T-helper 1 cell (primary cell): Measurements from ENCODE around the gene KCNJ1.

ENCODE experiments used
- DNase-seq, 5 donors: peaks; one replicate each; pipeline ENCODE4 v3.0.0-alpha.2; 2012 to 2020

The KCNJ1 gene

GRCh38 chr11:128819198-128819597 lies 47.9 kb downstream of the KCNJ1 start:
- DNase-seq = no peak

GRCh38 chr11:128814856-128815705 lies 52.0 kb downstream of the KCNJ1 start:
- no peak for DNase-seq

DNA sequence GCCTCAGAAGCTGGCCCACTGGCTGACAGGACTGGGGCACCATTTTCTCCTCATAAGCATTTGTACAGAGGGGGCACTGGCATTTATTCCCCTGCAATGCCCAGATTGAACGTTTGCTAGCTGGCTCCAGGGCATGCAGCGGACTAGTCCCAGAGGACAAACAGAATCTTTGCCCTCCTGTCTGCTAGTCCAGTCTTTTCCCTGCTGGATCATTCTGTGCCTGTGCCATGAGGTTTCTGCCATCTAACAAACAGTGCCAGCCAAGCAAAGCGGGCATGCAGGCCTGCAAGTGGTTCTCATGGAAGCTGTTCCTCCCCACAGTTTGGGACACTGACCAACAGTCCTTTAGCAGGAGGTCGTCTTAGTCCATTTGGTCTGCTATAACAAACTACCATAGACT lies 53.4 kb downstream of the KCNJ1 start:
- no peak for DNase-seq

DNA sequence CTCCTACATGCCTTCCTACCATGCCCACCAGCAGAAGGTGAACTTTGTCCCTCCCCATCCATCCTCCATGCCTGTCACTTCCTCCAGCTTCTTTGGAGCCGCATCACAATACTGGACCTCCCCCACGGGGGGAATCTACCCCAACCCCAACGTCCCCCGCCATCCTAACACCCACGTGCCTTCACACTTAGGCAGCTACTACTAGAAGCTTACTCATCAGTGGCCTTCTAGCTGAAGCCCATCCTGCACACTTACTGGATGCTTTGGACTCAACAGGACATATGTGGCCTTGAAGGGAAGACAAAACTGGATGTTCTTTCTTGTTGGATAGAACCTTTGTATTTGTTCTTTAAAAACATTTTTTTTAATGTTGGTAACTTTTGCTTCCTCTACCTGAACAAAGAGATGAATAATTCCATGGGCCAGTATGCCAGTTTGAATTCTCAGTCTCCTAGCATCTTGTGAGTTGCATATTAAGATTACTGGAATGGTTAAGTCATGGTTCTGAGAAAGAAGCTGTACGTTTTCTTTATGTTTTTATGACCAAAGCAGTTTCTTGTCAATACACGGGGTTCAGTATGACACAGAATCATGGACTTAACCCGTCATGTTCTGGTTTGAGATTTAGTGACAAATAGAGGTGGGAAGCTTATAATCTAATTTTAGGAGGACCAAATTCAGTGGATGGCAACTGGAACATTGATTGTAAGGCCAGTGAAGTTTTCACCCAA lies 56.1 kb downstream of the KCNJ1 start:
- DNase-seq = no peak

GRCh38 chr11:128809128-128809527 lies 58.0 kb downstream of the KCNJ1 start:
- DNase-seq = no peak

DNA sequence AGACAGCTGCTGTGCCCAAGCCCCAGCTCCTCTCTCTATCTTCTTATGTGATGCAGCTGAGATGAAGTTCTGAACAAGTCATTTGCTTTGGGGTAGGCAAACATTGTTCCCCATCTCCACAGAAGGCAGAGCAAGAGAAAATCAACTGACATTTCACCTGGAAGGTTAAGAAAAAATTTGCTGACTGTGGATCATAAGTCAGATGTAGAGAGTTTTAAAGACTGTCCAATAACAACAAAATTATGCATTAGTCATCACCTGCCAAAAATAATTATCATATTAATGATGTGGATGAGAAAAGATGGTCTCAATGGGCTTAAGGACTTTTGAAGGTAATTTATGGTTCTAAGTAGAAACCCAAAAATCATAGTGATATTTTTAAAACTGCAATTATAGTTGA lies 59.2 kb downstream of the KCNJ1 start:
- no peak for DNase-seq

DNA sequence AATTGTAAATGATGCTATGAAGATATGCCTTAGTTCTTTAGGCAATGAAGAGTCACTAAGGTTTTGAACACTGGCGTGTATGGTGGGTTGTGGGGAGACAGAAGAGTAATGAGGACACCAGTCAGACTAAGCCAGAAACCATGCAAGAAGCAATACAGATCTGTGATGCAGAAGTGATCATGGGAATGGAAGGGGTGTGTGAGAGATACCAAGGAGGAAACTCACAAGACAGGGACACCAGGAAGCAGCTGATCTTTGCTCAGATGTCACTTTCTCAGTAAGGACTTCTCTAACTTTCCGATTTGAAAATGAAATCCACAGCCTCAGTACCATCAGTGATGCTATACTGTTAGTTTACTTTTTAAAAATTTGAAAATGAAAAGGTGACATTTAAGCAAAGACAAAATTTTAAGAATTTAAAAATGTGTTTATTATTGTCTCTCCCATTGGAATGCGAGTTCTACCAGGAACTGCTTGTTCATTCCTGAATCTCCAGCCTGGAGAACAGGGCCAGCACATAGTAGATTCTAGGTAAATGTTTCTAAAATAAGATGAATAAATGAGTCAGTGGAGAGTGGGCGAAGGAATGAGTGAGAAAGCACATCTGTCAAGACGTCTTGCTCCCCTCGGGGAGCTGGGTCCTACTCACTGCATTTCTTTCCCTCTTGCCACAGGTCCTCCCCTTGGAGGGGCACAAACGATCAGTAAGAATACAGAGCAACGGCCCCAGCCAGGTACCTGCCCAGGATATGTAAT lies 60.4 kb downstream of the KCNJ1 start:
- DNase-seq = no peak

- no peak for DNase-seq
Measured at GRCh38 chr11:128804481-128804880, 62.6 kb downstream of the KCNJ1 start.

GRCh38 chr11:128803449-128804245 lies 63.4 kb downstream of the KCNJ1 start:
- no peak for DNase-seq

DNA sequence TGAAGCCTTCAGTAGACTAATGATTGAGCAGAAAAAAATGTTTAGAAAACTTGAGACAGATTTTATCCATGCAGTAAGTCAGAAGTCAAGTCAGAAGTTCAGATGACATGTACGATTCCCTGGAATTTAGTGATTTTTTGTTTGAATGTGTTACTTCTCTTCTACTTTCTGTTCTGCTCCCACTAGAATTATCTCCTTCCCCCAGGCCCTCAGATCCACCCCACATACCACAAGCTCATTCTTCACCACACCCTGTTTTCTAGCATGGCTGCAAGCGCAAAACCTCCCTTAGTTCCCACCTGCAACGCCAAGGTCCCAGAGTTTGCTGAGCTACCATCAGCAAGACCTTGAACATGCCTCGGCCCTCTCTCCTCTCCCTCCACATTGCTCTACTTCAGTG lies 64.1 kb downstream of the KCNJ1 start:
- DNase-seq = no peak

DNA sequence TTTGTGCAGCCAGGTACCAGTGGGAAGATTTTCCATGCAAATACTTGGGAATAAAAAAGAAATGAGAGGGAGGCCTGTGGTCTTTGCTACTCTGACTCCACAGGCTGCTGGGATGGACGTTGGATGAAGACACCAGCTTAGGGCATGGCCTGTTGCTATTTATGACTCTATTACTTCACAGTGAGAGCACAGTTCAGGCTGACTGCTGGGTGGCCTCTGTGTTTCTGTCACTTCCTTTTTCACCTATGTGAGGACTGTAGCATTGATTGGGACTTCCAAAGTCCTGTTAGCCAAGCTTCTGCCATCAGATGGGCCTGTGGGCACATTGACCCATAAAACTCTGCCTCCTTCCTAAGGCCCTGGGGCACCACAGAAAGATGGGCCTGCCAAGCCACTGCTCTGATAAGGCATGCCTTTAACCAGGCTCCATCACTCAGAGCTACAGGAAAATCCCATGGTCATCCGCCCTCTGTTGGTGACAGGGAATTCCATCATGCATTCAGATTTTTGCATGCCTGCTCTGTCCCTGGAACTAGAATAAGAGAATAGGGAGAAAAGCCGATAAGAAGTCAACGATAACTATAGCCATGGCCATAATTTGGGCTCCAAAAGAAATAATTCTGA lies 64.6 kb downstream of the KCNJ1 start:
- no peak for DNase-seq

DNA sequence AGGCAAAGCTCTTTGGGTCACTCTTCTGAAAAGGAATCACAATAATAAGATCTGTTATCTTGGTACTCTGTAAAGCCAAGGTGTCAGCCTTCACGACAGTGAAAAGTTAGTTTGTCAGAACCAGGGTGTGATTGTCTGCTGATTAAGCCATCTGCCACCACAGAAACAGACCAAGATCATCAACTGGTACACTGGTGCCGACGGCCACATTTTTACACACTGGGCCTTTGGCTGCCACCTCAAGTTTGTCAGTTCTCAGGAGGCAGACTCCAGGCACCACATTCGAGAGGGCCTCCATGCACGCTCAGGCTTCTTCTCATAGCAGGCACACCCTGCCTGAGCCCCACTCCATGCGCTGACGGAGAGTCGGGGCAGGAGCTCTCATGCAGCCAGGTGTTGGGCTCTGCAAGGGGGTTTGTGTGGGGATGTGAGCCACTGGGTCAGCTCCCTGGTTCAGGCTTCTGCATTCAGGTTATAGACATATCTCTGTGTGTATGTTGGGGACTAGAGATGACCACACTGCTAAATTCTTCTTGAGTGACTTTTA lies 66.2 kb downstream of the KCNJ1 start:
- DNase-seq = no peak

DNA sequence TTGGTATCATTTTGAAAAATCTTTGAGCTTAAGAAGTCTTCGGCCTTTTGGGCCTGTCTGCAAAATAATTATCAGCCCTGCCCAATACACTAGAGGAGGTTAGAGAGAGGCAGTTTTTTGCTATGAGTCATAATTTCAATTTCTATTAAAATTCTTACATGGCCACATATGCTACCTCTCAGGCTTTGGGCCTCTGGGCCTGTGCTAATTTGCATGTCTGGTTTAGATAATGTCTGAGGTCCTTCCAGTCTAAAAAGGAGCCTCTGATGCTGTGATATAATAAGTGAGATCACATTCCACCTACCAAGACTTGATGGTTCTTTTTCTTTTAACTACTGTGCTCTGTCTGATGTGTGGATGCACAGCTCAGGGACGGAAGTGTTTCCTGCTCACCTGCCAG lies 70.8 kb downstream of the KCNJ1 start:
- no peak for DNase-seq

DNA sequence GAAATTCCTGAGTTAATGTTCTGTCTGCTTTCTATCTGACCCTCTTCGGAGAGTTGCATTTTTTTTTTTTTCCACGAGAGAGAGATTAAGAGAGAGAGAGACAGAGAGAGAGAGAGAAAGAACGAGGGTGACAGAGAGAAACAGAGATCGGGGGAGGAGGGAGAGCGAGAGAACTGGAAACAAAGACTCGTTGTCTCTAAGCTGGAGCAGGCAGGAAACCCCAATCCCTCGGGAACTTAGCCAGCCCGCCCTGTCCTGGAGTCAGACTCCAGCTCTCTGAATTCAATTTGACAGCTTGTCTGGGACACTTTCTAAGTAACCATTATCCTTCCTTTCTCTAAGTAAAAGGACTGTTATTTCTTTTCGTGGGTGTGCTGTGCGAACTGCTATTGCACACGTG lies 76.9 kb downstream of the KCNJ1 start:
- no peak for DNase-seq

- DNase-seq = no peak
Measured at GRCh38 chr11:128789497-128790150, 77.5 kb downstream of the KCNJ1 start.
